Heart right ventricle (tissue), 16 donors: ENCODE results near the gene RHEX. TPM values are rescaled to one million over a fixed set of nuclear protein-coding genes. Genes with fewer than 3 reads are reported as not detected.
"Not testable (repeated sequence)": the region's sequence is repeated elsewhere in the genome, so short reads cannot be mapped to it uniquely, and the experiment has no call there.

Experiments
- ATAC-seq, 8 donors: fragments of 200-7000 bp; cut with Tn5 transposase; one replicate each; pipeline ENCODE4 v1.9.1; 2020; ENCODE audit warnings: mild to moderate bottlenecking in 8 of 8, moderate library complexity in 8 of 8, moderate number of reproducible peaks in 1 of 8
- DNase-seq, 2 donors: peaks; one replicate each; pipeline ENCODE4 v3.0.0-alpha.2; 2020
- H3K27ac ChIP-seq, 10 donors: fragments of 200-600 bp; sonication (generic) in 2 of 10; one replicate each; pipeline versions ENCODE4 v1.5.0 to v1.8.0; 2020 to 2022; ENCODE audit warnings: mild to moderate bottlenecking in 3 of 10
- H3K27me3 ChIP-seq, 7 donors: fragments of 200-600 bp; one replicate each; pipeline ENCODE4 v1.8.0; 2021 to 2022; ENCODE audit warnings: mild to moderate bottlenecking in 2 of 7
- H3K36me3 ChIP-seq, 9 donors: fragments of 200-600 bp; sonication (generic) in 1 of 9; one replicate each; pipeline versions ENCODE4 v1.5.0 to v1.8.0; 2020 to 2022; ENCODE audit warnings: mild to moderate bottlenecking in 2 of 9
- H3K4me1 ChIP-seq, 9 donors: fragments of 200-600 bp; sonication (generic) in 1 of 9; one replicate each; pipeline versions ENCODE4 v1.5.0 to v1.8.0; 2020 to 2022; ENCODE audit warnings: mild to moderate bottlenecking in 4 of 9
- H3K4me3 ChIP-seq, 10 donors: fragments of 200-600 bp; sonication (generic) in 2 of 10; one replicate each; pipeline versions ENCODE4 v1.5.0 to v1.8.0; 2020 to 2022; ENCODE audit warnings: mild to moderate bottlenecking in 7 of 10, moderate library complexity in 2 of 10
- H3K9me3 ChIP-seq, 11 donors: fragments of 200-600 bp in 10 of 11; sonication (generic) in 2 of 11; one replicate each; pipeline versions ENCODE4 v1.5.0 to v1.8.0; 2013 to 2022; ENCODE audit warnings: mild to moderate bottlenecking in 2 of 11, control low read depth in 1 of 11, moderate library complexity in 1 of 11
- CTCF ChIP-seq, 9 donors: fragments of 200-600 bp; sonication (generic) in 2 of 9; IDR thresholded peaks; one replicate each; pipeline versions ENCODE4 v1.5.0 to v1.8.0; 2021 to 2022; ENCODE audit warnings: antibody characterized with exemption in 9 of 9, mild to moderate bottlenecking in 5 of 9, moderate library complexity in 1 of 9
- WGBS, 2 donors: extraction: QIAGEN DNeasy Blood & Tissue Kit; methylation state at CpG; one replicate each; pipeline ENCODE4 v1.1.7; 2013; ENCODE audit warnings: inconsistent platforms in 1 of 2; 5-methylcytosine and 5-hydroxymethylcytosine counted together
- intact Hi-C, 10 donors: fragments of 100-400 bp; cut with DNase I; formaldehyde crosslinking; loops; one replicate each; pipeline versions ENCODE4 v1.11.1 to v1.14.2; 2022
- long read RNA-seq, 3 donors: library from polyadenylated mRNA; unstranded; transcript quantifications; one replicate each; pipeline ENCODE4 v2.0.0, GENCODE V29; 2020 to 2021
- polyA plus RNA-seq, 2 donors: library from polyadenylated mRNA; stranded (reverse); fragments of 200-250 nt; gene quantifications; one replicate each; pipeline ENCODE4 v1.2.3, GENCODE V29; 2013
- total RNA-seq, 10 donors: library from RNA; stranded (reverse); fragmentation: NEBNext Ultra II Directional in 3 of 10; extraction: Animal tissue kit (Norgen Biotek cat#: 25700) in 3 of 10; gene quantifications; one replicate each; pipeline versions ENCODE4 v1.2.1 to v1.2.4, GENCODE V29; 2021 to 2023
- donor health status: Arrhythmogenic right ventricular cardiomyopathy.
- donor health status: ischemic (EF 13 %, LVEDD 7.1; RV severe dilation, severe dysfunction).
- donor health status: healthy with polysubstance abuse.
- donor health status: DM: no; HTN: yes; CAD: no.
- donor health status: DM: no; HTN: no; CAD: no.
- donor health status: ischemic (EF 25% LVEDD 6.9; RV normal size, moderate dysfunction).
- donor health status: ischemic (EF 25% LVEDD 5.7; RV mildly dilated, moderate dysfunction).
- donor health status: healthy.
- donor health status: DM: yes; HTN: yes; CAD: no.
- donor health status: Ischemic cardiomyopathy.
- donor health status: ischemic (EF 35%, LVEDD 5.7; RV mildly dilated, moderate dysfunction).
- donor health status: nonischemic (EF 11% LVEDD 7.7; RV severe dilation, severe dysfunction).
- donor health status: DM: yes; HTN: yes; CAD: no.
- donor health status: PGD.
- donor health status: ischemic (EF 29% LVEDD 5.4; RV normal size, mild dysfunction).
- donor health status: nonischemic (EF 23%, LVEDD 6.1; RV moderate dilation, normal function).

RHEX gene
- total RNA-seq: 1 to 10 TPM in 1 of 10 donors, not detected in 9; 1.2 TPM
- polyA plus RNA-seq: under 1 TPM in 1 of 2 donors, not detected in 1; 0.22 TPM
- long read RNA-seq, donor 1: 0 reads
- long read RNA-seq, donor 2: 0 reads
- long read RNA-seq, donor 3: 0 reads

GRCh38 chr1:206052919-206053610 lies at the start of gene RHEX:
Gene RHEX, plus strand, starts transcription at chr1:206053173. Its CDS starts 44,656 bp downstream, at chr1:206097829.
- H3K27ac ChIP-seq, H3K36me3 ChIP-seq, DNase-seq, intact Hi-C loops, H3K27me3 ChIP-seq, ATAC-seq, H3K9me3 ChIP-seq, H3K4me3 ChIP-seq: not testable (repeated sequence)
- peaks cover 0 to 26% (median 0%) of the 10 kb centered on the region in 9 donors for H3K4me1 ChIP-seq
- 93 to 94% methylated on average over 17 of the region's 17 CpGs for WGBS, 2 donors

- intact Hi-C loops: no loop called here
- H3K27ac ChIP-seq: peak overlapping the region in 2 of 10 donors; percentile 76 to 80
- H3K36me3 ChIP-seq: no peaks in the 10 kb centered on the region
- TF ChIP-seq CTCF (IDR thresholded peaks at IDR 0.05): no peak
- ATAC-seq (peak in 1 of 8 donors; percentile 8), DNase-seq (no peak)
- peaks cover 0 to 61% (median 22%) of the 10 kb centered on the region in 9 donors for H3K4me1 ChIP-seq
- H3K4me3 ChIP-seq: no peak overlapping the region
- 95 to 97% methylated on average over 7 of the region's 7 CpGs for WGBS, 2 donors
- H3K27me3 ChIP-seq: no peaks in the 10 kb centered on the region
- no peaks in the 10 kb centered on the region for H3K9me3 ChIP-seq
Observed at GRCh38 chr1:206003854-206004800, 48.8 kb upstream of the RHEX start.

GRCh38 chr1:206004826-206005225 lies 48.1 kb upstream of the RHEX start:
- no peaks in the 10 kb centered on the region for H3K9me3 ChIP-seq
- 50 to 71% methylated on average over 12 of the region's 12 CpGs for WGBS, 2 donors
- intact Hi-C loops: no loop called here
- TF ChIP-seq CTCF (IDR thresholded peaks at IDR 0.05): no peak
- peak overlapping the region in 2 of 10 donors; percentile 16 to 22 for H3K27ac ChIP-seq
- DNase-seq (no peak), ATAC-seq (peak in 4 of 8 donors; percentile 19 to 42 (median 28))
- no peaks in the 10 kb centered on the region for H3K27me3 ChIP-seq
- peaks cover 0 to 61% (median 22%) of the 10 kb centered on the region in 9 donors for H3K4me1 ChIP-seq
- H3K4me3 ChIP-seq: no peak overlapping the region
- no peaks in the 10 kb centered on the region for H3K36me3 ChIP-seq

- intact Hi-C loops: no loop called here
- peaks cover 0 to 61% (median 22%) of the 10 kb centered on the region in 9 donors for H3K4me1 ChIP-seq
- no peak overlapping the region for H3K4me3 ChIP-seq
- 71 to 78% methylated on average over 7 of the region's 7 CpGs for WGBS, 2 donors
- DNase-seq (no peak), ATAC-seq (no peak)
- H3K9me3 ChIP-seq: no peaks in the 10 kb centered on the region
- no peaks in the 10 kb centered on the region for H3K27me3 ChIP-seq
- no peaks in the 10 kb centered on the region for H3K36me3 ChIP-seq
- H3K27ac ChIP-seq: peak overlapping the region in 2 of 10 donors; percentile 16 to 22
- no peak for TF ChIP-seq CTCF (IDR thresholded peaks at IDR 0.05)
Observed at GRCh38 chr1:206005234-206005633, 47.7 kb upstream of the RHEX start.
